Trophoblast cell (in vitro differentiated cells and primary cell): ENCODE measurements around the gene CD2.
A peak's percentile ranks its signal among the peaks of the same experiment; 100 is the strongest.

Experiments used
- DNase-seq, 2 donors: peaks; one replicate each; pipeline ENCODE4 v3.0.0-alpha.2; 2016
- H2AFZ ChIP-seq: 2 replicates; pipeline ENCODE4 v1.6.1; 2013; ENCODE audit warnings: low read length, moderate library complexity, mild to moderate bottlenecking; ENCODE audit not compliant: insufficient read depth, poor library complexity
- H2AK5ac ChIP-seq: 2 replicates; pipeline ENCODE4 v1.6.1; 2013; ENCODE audit warnings: mild to moderate bottlenecking, low read length
- H2BK120ac ChIP-seq: 2 replicates; pipeline ENCODE4 v1.6.1; 2013; ENCODE audit warnings: low read length, mild to moderate bottlenecking, moderate library complexity; ENCODE audit not compliant: insufficient read depth, poor library complexity
- H2BK12ac ChIP-seq: 2 replicates; pipeline ENCODE4 v1.6.1; 2013; ENCODE audit warnings: mild to moderate bottlenecking, low read length, moderate library complexity
- H2BK5ac ChIP-seq: 2 replicates; pipeline ENCODE4 v1.6.1; 2013; ENCODE audit warnings: low read length, low read depth, moderate library complexity, mild to moderate bottlenecking; ENCODE audit not compliant: poor library complexity
- H3K14ac ChIP-seq: 2 replicates; pipeline ENCODE4 v1.6.1; 2013; ENCODE audit warnings: mild to moderate bottlenecking, low read length
- H3K18ac ChIP-seq: 2 replicates; pipeline ENCODE4 v1.6.1; 2013; ENCODE audit warnings: mild to moderate bottlenecking, low read length
- H3K23ac ChIP-seq: 2 replicates; pipeline ENCODE4 v1.6.1; 2013; ENCODE audit warnings: low read length
- H3K27ac ChIP-seq: 2 replicates; pipeline ENCODE4 v1.5.1; 2013; ENCODE audit warnings: low read depth, mild to moderate bottlenecking, inconsistent platforms, low read length, moderate library complexity
- H3K27me3 ChIP-seq: 2 replicates; pipeline ENCODE4 v1.6.1; 2013; ENCODE audit warnings: inconsistent platforms, mild to moderate bottlenecking, low read length, moderate library complexity; ENCODE audit not compliant: insufficient read depth
- H3K36me3 ChIP-seq, 2 experiments: 1 replicate in 1 of 2; 2 replicates in 1 of 2; pipeline ENCODE4 v1.6.1; 2013; ENCODE audit warnings: low read length in 2 of 2, mild to moderate bottlenecking in 2 of 2, moderate library complexity in 1 of 2; ENCODE audit not compliant: insufficient read depth in 2 of 2, control insufficient read depth in 1 of 2
- H3K4ac ChIP-seq: 2 replicates; pipeline ENCODE4 v1.6.1; 2013; ENCODE audit warnings: low read depth, mild to moderate bottlenecking, low read length, moderate library complexity
- H3K4me1 ChIP-seq, 2 experiments: 1 replicate in 1 of 2; 2 replicates in 1 of 2; pipeline ENCODE4 v1.6.1; 2013; ENCODE audit warnings: low read length in 2 of 2, mild to moderate bottlenecking in 2 of 2, moderate library complexity in 1 of 2; ENCODE audit not compliant: insufficient read depth in 2 of 2, control insufficient read depth in 1 of 2
- H3K4me2 ChIP-seq: 2 replicates; pipeline ENCODE4 v1.6.1; 2013; ENCODE audit warnings: inconsistent platforms, mild to moderate bottlenecking, low read length, moderate library complexity
- H3K4me3 ChIP-seq: 2 replicates; pipeline ENCODE4 v1.5.1; 2013; ENCODE audit warnings: mild to moderate bottlenecking, low read depth, low read length, inconsistent platforms
- H3K79me1 ChIP-seq: one replicate; pipeline ENCODE4 v1.6.1; 2013; ENCODE audit warnings: low read length
- H3K79me2 ChIP-seq: 2 replicates; pipeline ENCODE4 v1.6.1; 2013; ENCODE audit warnings: low read length, mild to moderate bottlenecking; ENCODE audit not compliant: control insufficient read depth, insufficient read depth, poor library complexity
- H3K9ac ChIP-seq: 2 replicates; pipeline ENCODE4 v1.6.1; 2013; ENCODE audit warnings: mild to moderate bottlenecking, low read length
- H3K9me3 ChIP-seq: 2 replicates; pipeline ENCODE4 v1.6.1; 2013; ENCODE audit warnings: low read depth, mild to moderate bottlenecking, control low read depth, inconsistent platforms, low read length; ENCODE audit not compliant: insufficient read depth
- H4K12ac ChIP-seq: 2 replicates; pipeline ENCODE4 v1.6.1; 2013; ENCODE audit warnings: low read depth, mild to moderate bottlenecking, low read length, moderate library complexity
- H4K8ac ChIP-seq: 2 replicates; pipeline ENCODE4 v1.6.1; 2013; ENCODE audit warnings: low read depth, mild to moderate bottlenecking, low read length, moderate library complexity
- H4K91ac ChIP-seq: one replicate; pipeline ENCODE4 v1.6.1; 2013; ENCODE audit warnings: low read depth, mild to moderate bottlenecking, low read length, moderate library complexity
- WGBS: extraction: QIAGEN DNeasy Blood & Tissue Kit; methylation state at CpG from one replicate; pipeline ENCODE4 v1.1.7; 2013; ENCODE audit warnings: missing lambda C conversion rate; ENCODE audit not compliant: insufficient read length, insufficient coverage; ENCODE audit errors: extremely low coverage; 5-methylcytosine and 5-hydroxymethylcytosine counted together

The CD2 gene

DNA sequence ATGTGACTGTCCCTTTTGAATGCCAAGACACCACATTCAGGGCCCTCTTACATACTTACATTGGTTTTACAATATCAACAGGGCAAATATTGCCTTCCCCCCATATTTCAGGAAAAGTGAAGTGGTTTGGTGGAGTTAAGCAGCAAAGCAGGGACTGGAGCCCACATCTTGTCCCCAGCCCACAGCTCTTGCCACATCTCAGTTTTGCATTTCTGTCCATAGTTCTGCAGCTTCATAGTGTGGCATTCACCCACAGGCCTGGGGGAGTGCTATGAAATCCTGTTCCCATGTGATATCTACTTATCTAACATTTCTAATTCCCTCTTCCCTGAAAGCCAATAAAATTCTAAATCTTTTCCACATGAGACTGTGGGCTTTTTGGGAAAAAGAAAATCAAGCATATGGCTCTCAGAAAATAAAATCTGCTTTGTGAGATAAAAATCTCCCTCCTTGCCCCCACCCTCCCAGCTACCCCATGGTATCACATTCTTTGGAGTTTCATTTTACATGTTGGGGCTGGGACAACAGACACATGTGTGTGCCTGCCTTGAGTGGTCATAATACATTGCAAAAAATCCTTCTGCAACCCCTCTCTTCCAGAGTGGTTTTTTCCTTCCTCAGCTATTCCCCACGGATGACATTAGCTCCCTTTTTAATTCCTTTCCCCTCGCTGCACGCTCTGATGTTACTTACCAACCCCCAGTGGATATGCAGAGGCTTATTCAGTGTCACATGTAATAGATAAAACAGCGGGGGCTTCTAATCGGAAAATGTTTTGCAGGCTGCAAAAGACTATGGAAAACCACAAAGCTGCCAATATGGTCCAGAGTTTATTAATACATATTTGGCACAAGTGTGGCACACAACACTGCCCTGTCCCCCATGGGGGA lies 20.5 kb upstream of the CD2 start:
- WGBS = no CpG with 5 or more reads among the region's 5 CpGs
- Histone ChIP-seq H2BK5ac (no peak overlapping the region), H3K18ac (no peak overlapping the region)

DNA sequence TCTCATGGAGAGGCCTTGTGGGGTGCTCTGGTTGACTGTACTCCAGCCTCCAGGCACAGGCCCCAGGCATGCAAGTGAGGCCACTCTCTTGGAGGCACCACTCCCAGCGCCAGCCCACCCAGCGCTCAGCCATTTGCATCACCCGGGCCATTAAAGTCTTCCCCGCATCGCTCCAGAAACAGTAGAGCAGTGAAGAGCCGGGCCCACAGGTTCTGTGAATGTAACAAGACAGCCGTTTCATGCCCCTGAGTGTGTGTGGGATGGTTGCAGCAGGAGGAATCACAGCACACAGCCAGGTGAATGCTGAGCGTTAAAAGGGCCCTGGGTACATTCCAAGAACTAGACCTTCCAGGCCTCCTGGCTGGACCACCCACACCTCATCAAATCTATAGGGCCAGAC lies 19.0 kb upstream of the CD2 start:
- Histone ChIP-seq H3K36me3 (no peaks in the 10 kb centered on the region), H2AK5ac (no peak overlapping the region), H3K4me2 (no peak overlapping the region), H3K79me1 (no peaks in the 10 kb centered on the region), H3K4ac (no peak overlapping the region), H3K4me3 (no peak overlapping the region), H3K4me1 (peaks cover 0 to 3% of the 10 kb centered on the region in 2 experiments), H2AFZ (no peak overlapping the region), H2BK120ac (no peak overlapping the region), H4K91ac (no peak overlapping the region), H3K9ac (no peak overlapping the region), H2BK12ac (peak overlapping the region; percentile 77), H4K12ac (no peak overlapping the region), H2BK5ac (no peak overlapping the region), H3K27me3 (no peaks in the 10 kb centered on the region), H3K9me3 (no peaks in the 10 kb centered on the region), H3K27ac (no peak overlapping the region), H3K23ac (no peak overlapping the region), H3K18ac (no peak overlapping the region), H3K14ac (no peak overlapping the region), H3K79me2 (no peaks in the 10 kb centered on the region), H4K8ac (no peak overlapping the region)
- WGBS = no CpG with 5 or more reads among the region's 8 CpGs
- no peak for DNase-seq

More for the DNA sequence above, 20.5 kb upstream of the CD2 start:
- Histone ChIP-seq H2AFZ (no peak overlapping the region), H4K12ac (no peak overlapping the region), H4K8ac (no peak overlapping the region), H3K4me3 (no peak overlapping the region), H3K23ac (no peak overlapping the region), H3K27me3 (no peaks in the 10 kb centered on the region), H2BK12ac (no peak overlapping the region), H3K79me1 (no peaks in the 10 kb centered on the region), H3K14ac (no peak overlapping the region), H3K79me2 (no peaks in the 10 kb centered on the region), H3K9ac (no peak overlapping the region), H3K4me1 (peaks cover 0 to 3% of the 10 kb centered on the region in 2 experiments), H3K4ac (no peak overlapping the region), H3K4me2 (no peak overlapping the region), H2BK120ac (no peak overlapping the region), H3K9me3 (no peaks in the 10 kb centered on the region), H3K27ac (no peak overlapping the region), H2AK5ac (no peak overlapping the region), H3K36me3 (no peaks in the 10 kb centered on the region), H4K91ac (no peak overlapping the region)
- DNase-seq = no peak

DNA sequence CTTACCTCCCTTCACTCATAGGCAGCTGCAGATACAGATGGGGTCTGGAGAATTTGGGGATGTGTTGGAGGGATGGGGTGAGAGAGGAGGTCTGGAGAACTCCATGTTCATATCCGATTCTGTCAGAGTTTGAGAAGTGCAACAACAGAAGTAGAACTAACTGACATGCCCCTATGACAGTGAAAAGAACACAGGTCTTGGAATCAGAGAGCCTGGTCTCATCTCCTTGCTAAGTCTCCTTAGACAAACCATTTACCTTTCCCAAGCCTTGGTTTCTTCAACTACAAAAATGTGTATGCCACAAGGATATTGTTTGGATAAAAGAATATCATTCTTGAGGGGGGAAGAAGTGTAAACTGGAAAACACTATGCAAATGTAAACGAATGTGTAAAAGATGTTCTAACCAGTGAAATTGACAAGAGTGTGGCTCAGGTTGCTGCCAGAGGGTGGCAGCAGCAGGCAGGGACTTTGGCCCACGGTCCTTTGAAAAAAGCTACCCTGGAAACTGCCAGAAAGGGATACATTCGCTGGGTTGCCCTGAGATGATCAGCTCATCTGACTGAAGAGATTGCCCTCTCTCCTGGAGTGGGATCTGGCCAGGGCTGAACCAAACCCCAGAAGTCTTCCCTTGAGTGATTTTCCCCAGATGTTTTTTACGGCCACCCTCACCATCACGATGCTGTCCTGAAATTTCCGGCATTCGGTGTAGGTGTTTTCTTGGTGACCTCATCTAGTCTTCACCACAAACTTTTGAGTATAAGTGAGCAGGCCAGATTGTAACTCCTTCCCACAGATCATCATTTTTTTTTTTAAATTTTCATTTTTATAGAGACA lies 17.0 kb upstream of the CD2 start:
- no peaks in the 10 kb centered on the region for H3K27me3 ChIP-seq
- H2BK120ac ChIP-seq = no peak overlapping the region
- no peak overlapping the region for H4K91ac ChIP-seq

DNA sequence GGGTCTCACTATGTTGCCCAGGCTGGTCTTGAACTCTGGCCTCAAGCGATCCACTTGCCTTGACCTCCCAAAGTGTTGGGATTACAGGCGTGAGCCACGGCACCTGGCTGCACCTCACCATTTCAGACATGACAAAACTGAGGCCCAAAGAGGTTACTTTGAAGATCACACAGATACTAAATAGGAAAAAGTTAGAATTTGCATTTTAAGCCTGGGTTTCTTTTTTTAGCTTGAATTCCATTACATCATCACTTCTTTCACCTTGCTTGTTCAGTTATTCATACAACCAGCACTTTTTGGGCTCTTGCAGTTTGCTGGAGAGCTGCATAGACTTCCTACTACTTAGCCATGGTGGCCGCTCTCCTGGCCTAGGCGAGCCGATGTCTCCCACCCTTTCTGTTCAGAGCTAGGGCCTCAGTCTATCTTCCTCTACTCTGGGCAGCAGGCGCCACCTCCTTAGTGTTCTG lies 16.3 kb upstream of the CD2 start:
- Histone ChIP-seq H4K8ac (no peak overlapping the region), H2BK5ac (no peak overlapping the region), H3K36me3 (peaks cover 0 to 1% of the 10 kb centered on the region in 2 experiments), H3K27ac (no peak overlapping the region), H2AFZ (peak overlapping the region; percentile 37), H3K4ac (no peak overlapping the region), H3K27me3 (no peaks in the 10 kb centered on the region), H2BK12ac (peak overlapping the region; percentile 61), H3K9ac (no peak overlapping the region), H3K79me1 (no peaks in the 10 kb centered on the region), H3K4me2 (no peak overlapping the region), H2AK5ac (no peak overlapping the region), H3K4me3 (no peak overlapping the region), H3K14ac (no peak overlapping the region), H3K79me2 (no peaks in the 10 kb centered on the region), H3K9me3 (peaks cover 16% of the 10 kb centered on the region), H3K18ac (no peak overlapping the region), H3K4me1 (peaks cover 0 to 3% of the 10 kb centered on the region in 2 experiments), H3K23ac (no peak overlapping the region), H4K91ac (no peak overlapping the region), H4K12ac (no peak overlapping the region), H2BK120ac (no peak overlapping the region)
- no peak for DNase-seq
- WGBS = no CpG with 5 or more reads among the region's 7 CpGs

More for the DNA sequence above, 17.0 kb upstream of the CD2 start:
- peak; percentile 38 to 81 for DNase-seq
- Histone ChIP-seq H3K23ac (no peak overlapping the region), H3K4me1 (peaks cover 0 to 3% of the 10 kb centered on the region in 2 experiments), H2AFZ (no peak overlapping the region), H3K4me3 (no peak overlapping the region), H3K18ac (no peak overlapping the region), H3K9ac (no peak overlapping the region), H3K4ac (no peak overlapping the region), H2BK5ac (no peak overlapping the region), H3K79me1 (no peaks in the 10 kb centered on the region), H3K14ac (no peak overlapping the region), H2AK5ac (no peak overlapping the region), H3K9me3 (peaks cover 12% of the 10 kb centered on the region), H4K12ac (no peak overlapping the region), H3K27ac (no peak overlapping the region), H3K79me2 (no peaks in the 10 kb centered on the region), H4K8ac (no peak overlapping the region), H3K36me3 (no peaks in the 10 kb centered on the region), H3K4me2 (no peak overlapping the region), H2BK12ac (no peak overlapping the region)
- no CpG with 5 or more reads among the region's 8 CpGs for WGBS
